Right hindlimb (tissue), 1 donor: ENCODE results near the gene SLC12A7.
"Not testable (repeated sequence)": the region's sequence is repeated elsewhere in the genome, so short reads cannot be mapped to it uniquely, and the experiment has no call there.

Source experiments
- DNase-seq: peaks from one replicate; pipeline ENCODE4 v3.0.0-alpha.2; 2018

The SLC12A7 gene

DNA sequence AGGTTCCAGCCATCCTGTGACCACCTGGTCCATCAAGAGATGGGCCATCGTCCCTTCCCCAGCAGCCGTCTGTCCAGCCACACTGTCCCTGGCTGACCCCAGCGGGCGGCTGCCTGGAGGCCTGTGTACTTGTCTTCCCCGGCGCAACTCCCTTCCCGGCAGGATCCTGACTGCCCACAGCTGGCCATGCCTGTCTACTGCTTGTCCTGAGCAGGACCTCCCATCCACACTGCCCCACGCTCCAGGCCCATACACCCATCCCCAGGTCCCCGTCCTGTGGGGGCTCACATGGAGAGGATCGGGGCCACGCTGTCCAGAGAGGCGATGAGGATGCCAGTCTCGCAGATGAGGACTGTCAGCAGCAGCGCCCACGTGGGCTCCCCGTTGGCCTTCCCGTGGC lies 35.5 kb downstream of the SLC12A7 start:
- DNase-seq: no peak

DNA sequence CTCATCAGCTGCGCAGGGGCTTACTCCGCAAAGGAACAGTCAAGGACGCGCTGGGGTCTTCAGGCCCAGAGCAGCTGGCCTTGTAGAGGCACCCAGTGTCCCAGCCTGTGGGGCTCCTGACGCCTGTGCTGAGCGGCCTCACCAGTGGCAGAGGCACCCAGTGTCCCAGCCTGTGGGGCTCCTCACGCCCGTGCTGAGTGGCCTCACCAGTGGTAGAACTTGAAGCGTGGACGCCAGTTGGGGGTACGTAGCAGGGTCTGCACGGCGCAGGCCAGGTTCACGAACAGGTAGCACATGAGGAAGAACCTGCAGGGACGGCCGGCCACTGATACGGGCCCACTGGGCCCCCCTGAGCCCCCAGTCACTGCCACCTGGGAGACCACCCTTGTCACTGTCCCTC lies 35.9 kb downstream of the SLC12A7 start:
- no peak for DNase-seq

DNA sequence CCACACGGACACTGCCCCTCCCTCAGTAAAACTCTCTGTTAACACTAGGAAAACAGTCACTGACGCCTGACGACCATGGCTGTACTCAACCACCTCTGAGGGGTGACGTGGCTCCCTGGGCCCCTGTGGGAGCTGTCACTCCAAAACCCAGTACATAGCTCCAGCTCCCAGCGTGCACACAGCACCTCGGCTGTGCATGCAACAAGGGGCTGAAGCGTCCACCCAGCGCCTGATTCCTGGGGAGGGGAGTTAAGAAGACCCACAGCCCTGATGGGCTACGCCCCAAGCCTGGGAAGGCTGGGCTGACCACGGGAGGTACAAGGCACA lies 36.3 kb downstream of the SLC12A7 start:
- no peak for DNase-seq

DNA sequence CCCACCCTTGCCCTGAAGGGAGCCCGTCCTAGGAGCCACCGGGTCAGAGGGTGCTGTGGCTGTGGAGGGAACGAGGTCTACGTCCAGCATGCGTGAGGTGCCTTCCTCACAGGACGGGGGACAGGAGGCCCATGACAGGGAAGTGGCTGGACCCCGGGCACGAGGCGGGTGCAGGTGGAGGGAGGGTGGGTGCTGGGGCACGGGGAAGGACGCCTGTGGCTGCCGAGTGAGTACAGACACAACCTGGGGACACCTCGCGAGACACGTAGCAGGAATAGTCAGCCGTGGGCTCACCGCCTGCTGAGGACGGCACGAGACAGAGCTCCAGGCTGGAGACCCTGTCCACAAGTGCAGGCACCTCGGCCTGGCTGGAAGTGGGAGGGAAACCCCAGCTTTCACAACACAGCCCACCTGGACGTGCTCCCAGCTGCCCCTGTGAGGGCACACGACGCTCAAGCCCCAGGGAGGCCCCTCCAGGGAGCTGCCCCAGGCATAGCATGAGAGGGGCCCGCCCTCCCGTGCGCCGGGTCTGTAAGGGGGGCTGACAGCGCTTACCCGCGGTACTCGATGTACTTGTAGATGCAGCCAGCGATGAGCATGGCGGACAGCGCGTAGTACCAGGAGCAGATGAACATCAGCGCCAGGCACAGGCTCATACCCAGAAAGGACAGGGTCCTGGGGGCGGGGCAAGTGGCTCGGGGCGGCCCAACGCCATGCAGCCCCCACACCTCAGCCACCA lies 36.9 kb downstream of the SLC12A7 start:
- no peak for DNase-seq

DNA sequence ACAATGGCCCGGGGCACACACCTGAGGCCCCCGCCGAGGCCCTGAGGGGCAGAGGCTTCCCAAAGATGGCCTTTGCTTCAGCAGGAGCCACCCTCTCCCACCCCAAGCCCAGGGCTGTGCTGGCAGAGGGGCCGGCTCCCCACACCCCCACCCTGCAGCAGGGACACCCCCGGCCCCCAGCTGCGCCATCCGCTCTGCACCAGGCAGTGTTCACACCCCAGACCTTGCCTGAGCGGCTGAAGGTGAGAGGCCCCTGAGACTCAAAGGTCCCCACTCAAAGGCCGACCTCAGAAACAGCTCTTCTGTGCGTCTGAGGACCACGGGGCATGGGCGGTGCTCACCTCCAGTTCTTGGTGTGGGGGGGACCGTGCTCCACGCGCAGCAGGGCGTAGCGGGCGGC lies 37.6 kb downstream of the SLC12A7 start:
- DNase-seq: no peak

DNA sequence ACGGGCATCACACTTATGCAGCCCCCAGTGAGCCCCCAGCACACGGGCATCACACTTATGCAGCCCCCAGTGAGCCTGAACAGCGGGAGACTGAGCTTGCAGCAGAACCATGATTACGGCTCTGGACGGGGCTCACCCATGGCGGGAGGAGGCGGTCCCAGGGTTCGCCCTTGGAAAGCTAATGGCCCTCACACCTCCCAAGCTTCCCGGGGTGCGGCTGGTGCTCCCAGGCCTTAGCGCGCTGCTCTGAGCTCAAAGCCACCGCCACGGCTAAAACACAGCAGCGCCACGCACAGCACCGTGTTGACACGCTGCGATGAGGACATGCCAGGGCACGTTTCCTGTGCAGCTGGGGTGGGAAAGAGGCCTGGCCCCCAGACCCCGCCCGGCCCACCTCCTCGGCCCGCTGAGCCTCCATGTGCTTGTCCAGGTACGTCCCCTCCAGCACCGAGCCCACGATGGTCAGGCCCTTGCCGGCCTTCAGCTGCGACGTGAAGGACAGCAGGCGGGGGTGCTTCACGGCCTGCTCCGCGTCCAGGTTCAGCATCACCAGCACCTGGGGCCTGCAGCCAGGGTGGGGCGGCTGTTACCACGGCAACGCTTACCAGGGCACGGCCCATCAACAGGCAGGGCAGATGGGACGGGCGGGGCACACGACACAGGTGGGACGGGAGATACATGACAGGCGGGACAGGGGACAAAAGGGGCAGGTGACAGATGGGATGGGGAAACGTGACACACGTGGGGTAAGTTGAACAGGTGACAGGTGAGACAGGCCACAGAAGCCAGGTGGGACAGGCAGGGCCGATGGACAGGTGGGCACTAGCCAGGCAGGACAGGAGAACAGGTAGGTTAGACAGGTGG lies 38.4 kb downstream of the SLC12A7 start:
- DNase-seq: no peak

DNA sequence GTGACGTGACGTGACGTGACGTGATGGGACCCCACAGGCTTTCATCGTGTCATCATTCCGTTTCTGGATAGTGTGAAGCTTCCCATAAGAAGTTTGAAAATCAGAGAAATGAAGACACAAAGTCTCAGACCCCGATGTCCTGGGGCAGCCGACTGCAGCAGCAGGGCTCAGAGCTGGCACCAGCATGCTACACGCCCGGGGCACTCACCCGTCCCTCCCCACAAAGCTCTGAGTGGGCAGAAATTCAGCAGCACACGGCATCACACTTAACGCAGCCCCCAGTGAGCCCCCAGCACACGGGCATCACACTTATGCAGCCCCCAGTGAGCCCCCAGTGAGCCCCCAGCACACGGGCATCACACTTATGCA lies 42.2 kb downstream of the SLC12A7 start:
- DNase-seq: no peak

DNA sequence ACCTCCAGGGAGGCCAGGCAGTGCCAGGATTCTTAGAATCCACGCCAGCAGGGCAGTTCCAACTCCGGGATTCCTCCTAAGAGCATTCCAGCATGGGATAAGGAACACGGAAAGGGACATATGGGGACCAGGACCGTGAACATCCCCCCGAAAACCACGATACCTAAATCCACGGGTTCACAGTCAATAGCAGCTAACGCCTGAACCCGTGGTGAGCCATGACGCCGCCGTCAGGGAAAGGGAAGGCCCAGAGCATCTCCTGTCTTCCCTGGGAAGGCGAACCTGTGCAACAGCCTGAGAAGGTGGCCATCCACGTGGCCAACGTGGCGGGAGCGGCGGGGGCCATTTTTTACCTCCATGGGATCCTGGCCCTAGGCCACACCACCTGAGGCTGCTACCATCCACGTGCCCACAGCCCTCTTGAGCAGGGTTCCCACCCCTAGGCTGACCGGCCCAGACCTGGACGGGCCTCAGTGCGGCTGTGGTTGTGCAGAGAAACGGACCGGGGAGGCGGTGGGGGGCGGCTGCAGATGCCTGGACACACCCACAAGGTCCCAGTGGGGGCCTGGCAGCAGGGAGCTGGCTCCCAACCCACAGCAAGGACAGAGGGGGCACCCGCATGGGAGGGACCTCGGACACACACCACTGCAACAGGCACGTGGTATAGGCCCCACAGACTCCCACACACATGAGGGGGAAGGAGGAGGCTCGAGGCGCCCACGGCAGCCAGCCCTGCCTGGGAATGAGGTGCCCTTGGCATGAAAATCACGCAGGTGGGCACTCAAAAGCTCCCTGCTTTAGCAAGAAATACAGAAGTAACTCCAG lies 42.8 kb downstream of the SLC12A7 start:
- no peak for DNase-seq

DNA sequence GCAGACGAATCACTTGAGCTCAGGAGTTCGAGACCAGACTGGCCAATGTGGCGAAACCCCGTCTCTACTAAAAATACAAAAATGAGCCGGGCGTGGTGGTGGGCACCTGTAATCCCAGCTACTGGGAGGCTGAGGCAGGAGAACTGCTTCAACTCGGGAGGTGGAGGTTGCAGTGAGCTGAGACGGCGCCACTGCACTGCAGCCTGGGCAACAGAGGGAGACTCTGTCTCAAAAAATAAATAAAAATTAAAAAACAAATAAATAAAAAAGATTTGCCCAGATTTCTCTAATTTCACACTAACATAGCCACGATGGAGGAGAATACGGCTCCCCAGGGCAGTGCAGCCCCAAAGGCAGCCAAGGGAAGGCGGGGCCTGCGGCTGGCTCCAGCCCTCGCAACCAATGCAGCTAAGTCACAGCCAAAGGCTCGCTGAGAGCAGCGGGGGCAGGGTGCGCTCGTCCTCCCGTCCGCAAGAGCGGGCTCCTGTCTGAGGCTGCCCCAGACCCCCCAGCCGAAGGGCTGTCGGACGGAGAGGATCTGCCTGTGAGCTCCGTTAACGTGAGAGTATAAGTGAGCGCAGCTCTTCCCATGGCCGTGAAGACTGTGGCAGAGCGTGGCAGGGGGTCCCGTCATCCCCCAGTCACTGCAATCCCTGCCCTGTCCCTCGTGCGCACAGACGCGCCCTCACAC lies 43.5 kb downstream of the SLC12A7 start:
- no peak for DNase-seq

DNA sequence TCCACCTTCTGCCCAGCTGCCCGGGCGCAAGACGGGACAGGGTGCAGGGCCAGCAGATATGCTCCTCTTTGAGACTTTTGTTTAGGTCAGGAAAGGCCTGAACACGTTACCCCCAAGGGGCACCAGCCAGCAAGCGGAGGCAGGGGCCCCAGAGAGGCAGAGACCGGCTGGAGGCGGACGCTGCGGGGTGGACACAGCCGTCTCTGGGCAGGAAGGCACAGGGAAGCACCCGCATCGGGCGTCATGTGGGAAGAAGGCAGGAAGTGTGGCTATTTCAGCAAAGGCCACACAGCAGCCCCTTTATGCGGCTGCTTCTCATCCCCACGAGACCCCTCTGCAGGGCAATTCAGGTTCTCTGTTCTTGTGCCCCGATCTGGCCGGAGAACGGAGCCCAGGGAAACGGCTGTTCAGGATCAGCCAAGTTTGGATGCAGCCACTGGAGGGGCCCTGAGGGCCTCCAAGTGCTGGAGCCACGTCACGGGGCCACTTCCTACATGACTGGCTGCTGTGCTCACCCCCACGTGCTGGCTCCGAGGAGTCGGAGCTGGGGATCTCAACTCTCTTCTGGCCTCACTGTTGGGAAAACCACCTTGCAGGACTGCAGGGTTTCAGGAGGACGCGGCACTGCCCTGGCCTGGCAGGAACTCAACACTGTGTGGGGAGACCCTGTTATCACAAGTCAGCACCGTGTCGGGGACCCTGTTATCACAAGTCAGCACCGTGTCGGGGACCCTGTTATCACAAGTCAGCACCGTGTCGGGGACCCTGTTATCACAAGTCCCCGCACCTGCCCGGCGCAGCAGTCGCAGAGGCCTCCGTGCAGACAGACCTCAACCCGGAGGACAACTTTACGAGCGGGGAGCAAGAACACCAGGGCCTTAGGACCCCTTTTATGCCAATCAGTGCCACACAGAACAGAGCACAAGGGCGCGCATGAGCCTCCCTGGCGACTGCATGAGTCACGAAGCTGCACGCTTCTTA lies 44.4 kb downstream of the SLC12A7 start:
- no peak for DNase-seq

DNA sequence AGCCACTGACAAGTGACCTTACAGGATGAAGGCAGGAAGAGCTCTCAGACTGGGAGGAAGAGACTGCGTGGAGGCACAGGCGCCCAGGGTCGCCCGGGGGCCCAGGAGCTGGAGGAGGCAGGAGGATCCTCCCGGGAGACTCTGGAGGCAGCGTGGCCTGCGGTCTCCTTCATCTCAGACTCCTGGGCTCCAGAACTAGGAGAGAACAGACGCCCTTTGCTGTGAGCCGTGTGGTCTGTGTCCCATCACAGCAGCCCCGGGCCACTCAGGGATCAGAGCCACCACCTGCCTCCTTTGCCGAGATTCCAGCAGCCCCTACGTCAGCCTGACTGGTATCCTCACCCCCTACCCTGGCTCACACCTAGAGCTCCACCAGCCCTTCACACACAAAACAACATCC lies 45.2 kb downstream of the SLC12A7 start:
- DNase-seq: no peak

DNA sequence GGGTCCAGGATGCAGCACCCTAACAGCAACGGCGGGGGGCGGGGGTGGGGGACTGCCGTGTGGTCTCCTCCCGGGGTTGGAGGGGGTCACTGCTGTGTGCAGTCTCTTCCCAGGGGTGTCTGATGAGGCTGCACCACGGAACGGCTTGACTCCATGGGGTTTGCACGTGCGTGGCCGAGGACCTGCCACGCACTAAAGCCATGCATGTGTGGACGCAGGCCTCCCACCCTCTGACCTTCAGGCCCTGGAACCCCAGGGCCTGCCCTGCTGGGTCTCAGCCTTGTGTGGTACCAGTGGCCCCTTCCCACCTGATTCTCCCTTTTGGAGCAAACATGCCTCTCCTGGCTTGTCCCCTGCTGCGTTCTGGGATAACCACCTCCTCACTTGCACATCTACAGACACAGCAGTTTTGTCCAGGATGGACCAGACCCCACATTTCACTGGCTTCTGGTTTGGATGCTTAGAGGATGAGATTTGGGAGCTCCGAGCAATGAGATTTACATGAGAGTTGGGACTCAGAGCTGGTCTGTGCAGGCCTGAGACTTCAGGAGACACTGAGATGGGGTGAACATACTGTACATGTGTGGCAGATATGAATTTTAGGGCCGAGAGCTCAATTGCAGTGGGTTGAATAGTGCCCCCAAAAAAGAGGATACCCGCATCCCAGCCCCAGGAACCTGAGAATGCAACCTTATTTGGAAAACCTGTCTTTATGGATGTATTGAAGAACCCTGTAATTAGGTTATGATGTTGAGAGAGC lies 45.8 kb downstream of the SLC12A7 start:
- DNase-seq: no peak

DNA sequence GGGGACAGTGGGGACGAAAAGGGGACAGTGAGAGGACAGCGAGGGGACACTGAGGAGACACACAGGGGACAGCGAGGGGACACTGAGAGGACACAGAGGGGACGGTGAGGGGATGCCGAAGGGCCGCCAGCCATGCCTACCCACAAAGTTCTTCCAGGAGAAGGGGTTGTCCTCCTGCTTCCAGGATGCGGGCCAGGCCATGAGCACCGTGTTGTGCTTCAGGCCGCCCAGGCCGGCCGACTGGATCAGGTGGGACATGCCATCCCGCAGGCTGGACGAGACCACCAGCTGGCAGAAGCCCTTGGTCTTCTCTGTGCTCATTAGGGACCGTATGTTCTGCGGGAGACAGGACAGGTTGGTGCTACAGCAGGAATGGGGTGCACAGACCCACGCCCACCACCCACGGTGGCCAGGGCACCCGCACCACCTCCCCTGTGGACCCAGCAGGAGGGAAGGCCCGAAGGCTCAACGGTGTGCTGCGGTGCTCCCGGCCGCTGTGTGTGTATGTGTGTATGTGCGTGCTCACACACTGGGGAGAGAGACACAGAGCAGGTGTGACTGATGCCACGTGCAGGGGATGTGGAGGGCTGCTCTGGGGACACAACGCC lies 46.6 kb downstream of the SLC12A7 start:
- no peak for DNase-seq

DNA sequence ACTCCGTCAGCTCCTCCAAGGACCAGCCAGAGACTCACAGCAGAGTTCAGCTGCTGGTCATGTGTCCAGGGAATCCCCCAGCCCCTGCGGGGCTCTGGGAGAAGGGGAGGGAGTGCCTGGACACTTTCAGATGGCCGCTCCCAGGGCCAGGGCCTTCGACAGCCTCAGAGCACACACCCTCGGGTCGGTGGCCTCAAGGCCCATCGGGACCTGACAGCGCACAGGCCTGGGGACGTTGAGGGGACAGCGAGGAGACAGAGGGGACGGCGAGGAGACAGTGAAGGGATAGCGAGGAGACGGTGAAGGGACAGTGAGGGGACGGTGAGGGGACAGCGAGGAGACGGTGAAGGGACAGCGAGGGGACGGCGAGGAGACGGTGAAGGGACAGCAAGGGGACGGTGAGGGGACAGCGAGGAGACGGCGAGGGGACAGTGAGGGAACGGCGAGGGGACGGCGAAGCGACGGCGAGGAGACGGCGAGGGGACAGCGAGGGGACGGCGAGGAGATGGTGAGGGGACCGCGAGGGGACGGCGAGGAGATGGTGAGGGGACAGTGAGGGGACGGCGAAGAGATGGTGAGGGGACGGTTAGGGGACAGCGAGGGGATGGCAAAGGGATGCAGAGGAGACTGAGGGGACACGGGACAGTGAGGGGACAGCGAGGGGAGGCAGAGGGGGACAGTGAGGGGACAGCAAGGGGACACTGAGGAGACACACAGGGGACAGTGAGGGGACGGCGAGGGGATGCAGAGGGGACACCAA lies 47.3 kb downstream of the SLC12A7 start:
- DNase-seq: no peak

DNA sequence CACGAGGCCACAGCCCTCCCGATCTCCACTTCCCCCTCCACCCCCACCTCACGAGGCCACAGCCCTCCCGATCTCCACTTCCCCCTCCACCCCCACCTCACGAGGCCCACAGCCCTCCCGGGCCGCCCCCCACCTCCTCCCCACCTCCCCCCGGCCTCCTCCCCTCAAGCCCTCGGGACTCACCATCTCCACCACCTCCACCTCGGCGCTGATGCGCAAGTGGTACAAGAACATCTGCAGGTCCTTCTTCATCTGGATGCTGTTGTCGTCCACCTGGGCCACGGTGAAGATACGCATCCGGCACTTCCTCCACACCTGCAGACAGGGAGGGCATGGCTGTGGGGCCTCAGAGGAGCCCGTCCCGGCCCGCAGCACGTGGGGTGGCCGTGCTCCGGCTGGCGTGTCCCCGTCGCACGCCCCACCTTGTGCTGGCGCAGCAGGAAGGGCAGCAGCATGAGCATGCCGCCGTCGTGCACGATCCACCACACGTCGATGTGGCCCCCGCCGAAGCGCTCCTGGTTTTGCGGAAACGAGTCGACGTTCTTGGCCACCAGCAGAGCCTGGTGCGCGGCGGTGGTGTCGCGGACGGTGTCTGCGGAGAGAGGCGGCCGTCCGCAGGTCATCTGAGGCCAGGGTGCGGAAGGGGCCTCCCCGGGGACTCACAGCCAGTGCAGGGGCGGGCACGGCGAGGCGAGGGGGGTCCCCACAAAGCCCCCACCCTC lies 48.0 kb downstream of the SLC12A7 start:
- no peak for DNase-seq

DNA sequence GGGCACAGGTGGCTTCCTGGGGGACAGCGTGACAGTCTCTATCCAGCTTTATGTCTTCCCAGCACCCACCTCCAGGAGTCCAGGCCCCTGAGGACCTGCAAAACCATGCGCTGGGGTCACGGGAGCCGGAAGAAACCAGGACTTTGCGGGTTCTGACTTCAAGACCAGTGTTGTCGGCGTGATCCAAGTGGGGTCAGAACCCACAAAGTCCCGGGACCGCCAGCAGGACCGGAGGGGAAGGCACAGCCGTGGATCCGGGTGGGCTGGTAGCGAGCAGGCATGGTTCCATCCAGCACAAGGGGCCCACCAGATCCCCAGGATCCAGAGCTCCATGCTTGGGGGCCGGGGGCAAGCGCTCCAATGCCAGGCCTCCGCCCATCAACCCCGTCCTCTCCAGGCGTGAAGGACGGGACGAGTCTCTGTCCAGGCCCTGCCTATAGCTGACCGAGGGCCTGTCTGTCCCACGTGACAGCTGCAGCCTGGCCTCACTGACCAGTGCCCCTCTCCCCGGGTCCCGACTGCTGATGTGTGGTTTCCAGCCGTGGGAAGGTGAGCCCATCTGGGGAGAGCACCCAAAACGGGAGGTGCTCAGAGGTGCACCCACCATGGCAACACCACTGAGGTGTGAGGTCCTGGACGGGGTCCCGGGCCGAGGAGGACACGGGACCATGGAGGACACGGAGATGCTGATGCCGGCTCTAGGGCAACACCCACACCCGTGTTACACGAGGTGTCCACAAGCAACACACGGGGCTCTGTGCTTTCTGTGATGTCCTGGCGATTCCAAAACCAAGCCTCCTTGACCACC lies 48.9 kb downstream of the SLC12A7 start:
- DNase-seq: no peak

DNA sequence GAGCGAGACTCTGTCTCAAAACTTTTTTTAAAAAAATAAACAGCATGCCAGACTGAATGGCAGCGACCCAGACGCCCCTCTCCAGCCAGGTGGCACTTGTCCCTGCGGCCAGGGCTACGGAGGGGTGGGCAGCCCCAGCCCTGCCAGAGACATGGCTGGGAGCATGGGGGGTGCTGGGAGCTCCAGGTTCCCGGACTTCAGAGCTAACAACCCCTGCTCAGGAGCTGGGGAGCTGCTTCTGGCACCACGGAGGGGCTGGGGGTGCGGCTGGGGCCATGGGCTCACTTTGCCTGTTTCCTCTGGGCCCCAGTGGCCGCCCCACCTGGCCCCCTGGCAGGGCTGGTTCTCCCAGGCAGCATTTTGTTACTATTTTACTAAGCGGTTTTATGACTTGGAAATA lies 49.9 kb downstream of the SLC12A7 start:
- DNase-seq: no peak

DNA sequence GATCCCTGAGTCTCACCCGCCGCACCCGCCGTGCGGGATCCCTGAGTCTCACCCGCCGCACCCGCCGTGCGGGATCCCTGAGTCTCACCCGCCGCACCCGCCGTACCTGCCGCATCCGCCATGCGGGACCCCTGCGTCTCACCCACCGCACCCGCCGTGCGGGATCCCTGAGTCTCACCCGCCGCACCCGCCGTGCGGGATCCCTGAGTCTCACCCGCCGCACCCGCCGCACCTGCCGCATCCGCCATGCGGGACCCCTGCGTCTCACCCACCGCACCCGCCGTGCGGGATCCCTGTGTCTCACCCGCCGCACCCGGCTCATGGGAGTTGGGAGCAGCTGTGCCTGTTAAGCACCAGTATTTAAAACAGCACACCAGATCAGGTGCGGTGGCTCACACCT lies 50.6 kb downstream of the SLC12A7 start:
- DNase-seq: not testable (repeated sequence)
